AG04450 (cell line): ENCODE results near the gene BDP1. TPM values are rescaled to one million over a fixed set of nuclear protein-coding genes. Genes with fewer than 3 reads are reported as not detected.
"Not testable (repeated sequence)": the region's sequence is repeated elsewhere in the genome, so short reads cannot be mapped to it uniquely, and the experiment has no call there.

Experiments
- CTCF ChIA-PET: fragments of 300-600, 350-600 bp; formaldehyde crosslinking; extraction: SDS; loops from one replicate; lab custom pipeline; 2022; ENCODE audit warnings: antibody characterized with exemption, inconsistent platforms; lab: Charles Lee
- POLR2A ChIA-PET: fragments of 350-600 bp; formaldehyde crosslinking; extraction: SDS; loops from one replicate; lab custom pipeline; 2021; ENCODE audit warnings: antibody characterized with exemption, inconsistent platforms; lab: Yijun Ruan, JAX
- DNase-seq: peaks from one replicate; pipeline ENCODE4 v3.0.0-alpha.2; 2011; ENCODE audit warnings: low read depth, low spot score
- H3K27ac ChIP-seq: one replicate; pipeline ENCODE4 v1.5.1; 2012; ENCODE audit warnings: low read depth, low read length, control low read depth
- H3K27me3 ChIP-seq: one replicate; pipeline ENCODE4 v1.6.0; 2012; ENCODE audit warnings: low read length; ENCODE audit not compliant: control insufficient read depth, insufficient read depth
- H3K4me3 ChIP-seq: 2 replicates; pipeline ENCODE4 v1.5.1; 2011; ENCODE audit warnings: mild to moderate bottlenecking, low read depth, low read length, control low read depth
- H3K9me3 ChIP-seq: 2 replicates; pipeline ENCODE4 v1.5.1; 2012; ENCODE audit warnings: low read length; ENCODE audit not compliant: control insufficient read depth, insufficient read depth
- CTCF ChIP-seq: IDR thresholded peaks from 2 replicates; pipeline ENCODE4 v1.5.1; 2011; ENCODE audit warnings: low read depth, low read length, control low read depth, inconsistent platforms
- polyA plus RNA-seq: library from polyadenylated mRNA; depleted of rRNA; stranded (reverse); fragments of >200 nt; gene quantifications from 2 replicates; pipeline ENCODE4 v1.2.3, GENCODE V29; 2011

BDP1 gene
- polyA plus RNA-seq, 1 experiment, result 14.4 TPM

- no peak for TF ChIP-seq CTCF
- Histone ChIP-seq H3K27me3 (no peaks in the 10 kb centered on the region), H3K4me3 (no peak overlapping the region), H3K27ac (no peak overlapping the region), H3K9me3 (peaks cover 5% of the 10 kb centered on the region; the same call in 1 of the 2 replicates)
- ChIA-PET POLR2A (no interaction called here), CTCF (no interaction called here)
- no peak for DNase-seq
These were observed 72.8 kb downstream of the BDP1 start for GRCh38 chr5:71528206-71528605.

- TF ChIP-seq CTCF, result no peak
- CTCF ChIA-PET, result interaction anchor here (0.6 kb wide), 1 partner anchor 54 kb away, joined by 3 read pairs; no protein-coding TSS in a partner anchor
- POLR2A ChIA-PET, result no interaction called here
These were observed 74.2 kb downstream of the BDP1 start for GRCh38 chr5:71529682-71530081.

GRCh38 chr5:71533142-71533541 is 77.7 kb downstream of the BDP1 start:
- H3K9me3 ChIP-seq, result no peaks in the 10 kb centered on the region
- no peak for TF ChIP-seq CTCF
- ChIA-PET POLR2A (no interaction called here), CTCF (interaction anchor here (0.8 kb wide), 1 partner anchor 58 kb away, joined by 6 read pairs; no protein-coding TSS in a partner anchor)
- no peak overlapping the region for H3K27ac ChIP-seq
- DNase-seq, result no peak
- H3K4me3 ChIP-seq, result no peak overlapping the region
- H3K27me3 ChIP-seq, result no peaks in the 10 kb centered on the region

More at GRCh38 chr5:71529682-71530081, 74.2 kb downstream of the BDP1 start:
- no peak for DNase-seq
- peaks cover 5% of the 10 kb centered on the region; the same call in 1 of the 2 replicates for H3K9me3 ChIP-seq
- H3K27me3 ChIP-seq, result no peaks in the 10 kb centered on the region
- no peak overlapping the region for H3K27ac ChIP-seq
- no peak overlapping the region for H3K4me3 ChIP-seq

- Histone ChIP-seq H3K27me3 (no peaks in the 10 kb centered on the region), H3K4me3 (no peak overlapping the region), H3K9me3 (no peaks in the 10 kb centered on the region), H3K27ac (no peak overlapping the region)
- CTCF ChIA-PET, result interaction anchor here (0.8 kb wide), 1 partner anchor 58 kb away, joined by 6 read pairs; no protein-coding TSS in a partner anchor
- no peak for TF ChIP-seq CTCF
- POLR2A ChIA-PET, result no interaction called here
- DNase-seq, result no peak
These were observed 78.2 kb downstream of the BDP1 start for GRCh38 chr5:71533615-71534014.

- TF ChIP-seq CTCF, result no peak
- no peak overlapping the region for H3K4me3 ChIP-seq
- no peaks in the 10 kb centered on the region for H3K9me3 ChIP-seq
- ChIA-PET CTCF (interaction anchor here (2.0 kb wide), 1 partner anchor 62 kb away, joined by 6 read pairs; no protein-coding TSS in a partner anchor), POLR2A (no interaction called here)
- H3K27me3 ChIP-seq, result no peaks in the 10 kb centered on the region
- H3K27ac ChIP-seq, result no peak overlapping the region
- DNase-seq, result no peak
These were observed 82.2 kb downstream of the BDP1 start for GRCh38 chr5:71537687-71538086.

- DNase-seq, H3K27ac ChIP-seq, H3K9me3 ChIP-seq, CTCF ChIA-PET, POLR2A ChIA-PET, H3K27me3 ChIP-seq, H3K4me3 ChIP-seq: not testable (repeated sequence)
These were observed 95.4 kb downstream of the BDP1 start for GRCh38 chr5:71550885-71551284.

GRCh38 chr5:71551582-71551981 is 96.1 kb downstream of the BDP1 start:
- POLR2A ChIA-PET, H3K27ac ChIP-seq, H3K27me3 ChIP-seq, H3K4me3 ChIP-seq, H3K9me3 ChIP-seq, DNase-seq, CTCF ChIA-PET: not testable (repeated sequence)
